ENCODE results near the gene SLC5A6. TPM values are rescaled to one million over a fixed set of nuclear protein-coding genes. Genes with fewer than 3 reads are reported as not detected.
"Not testable (repeated sequence)": the region's sequence is repeated elsewhere in the genome, so short reads cannot be mapped to it uniquely, and the experiment has no call there.

The SLC5A6 gene
- total RNA-seq, 1 donor from 2014 or later: 36.2 TPM

- DNase-seq (ENCODE audit: low read depth): no peak
Observed at GRCh38 chr2:27208486-27209050, 3.5 kb downstream of the SLC5A6 start.

- DNase-seq (ENCODE audit: low read depth): no peak
Observed at GRCh38 chr2:27206346-27206745, 5.7 kb downstream of the SLC5A6 start.

GRCh38 chr2:27205206-27205605 lies 6.9 kb downstream of the SLC5A6 start:
- no peak for DNase-seq (ENCODE audit: low read depth)

GRCh38 chr2:27204566-27204965 lies 7.5 kb downstream of the SLC5A6 start:
- no peak for DNase-seq (ENCODE audit: low read depth)

- DNase-seq (ENCODE audit: low read depth): no peak
Observed at GRCh38 chr2:27203741-27204140, 8.3 kb downstream of the SLC5A6 start.

- no peak for DNase-seq (ENCODE audit: low read depth)
Observed at GRCh38 chr2:27202854-27203253, 9.2 kb downstream of the SLC5A6 start.

- no peak for DNase-seq (ENCODE audit: low read depth)
Observed at GRCh38 chr2:27201675-27202074, 10.4 kb downstream of the SLC5A6 start.

- DNase-seq (ENCODE audit: low read depth): no peak
Observed at GRCh38 chr2:27199241-27199640, 12.8 kb downstream of the SLC5A6 start.

GRCh38 chr2:27198627-27199026 lies 13.4 kb downstream of the SLC5A6 start:
- DNase-seq (ENCODE audit: low read depth): no peak

- not testable (repeated sequence) for DNase-seq (ENCODE audit: low read depth)
Observed at GRCh38 chr2:27198068-27198467, 14.0 kb downstream of the SLC5A6 start.

- not testable (repeated sequence) for DNase-seq (ENCODE audit: low read depth)
Observed at GRCh38 chr2:27195799-27196198, 16.3 kb downstream of the SLC5A6 start.

- DNase-seq (ENCODE audit: low read depth): no peak
Observed at GRCh38 chr2:27194538-27195354, 17.3 kb downstream of the SLC5A6 start.

GRCh38 chr2:27191070-27191829 lies 20.8 kb downstream of the SLC5A6 start:
- DNase-seq (ENCODE audit: low read depth): peak; percentile 76

GRCh38 chr2:27189989-27190388 lies 22.1 kb downstream of the SLC5A6 start:
- DNase-seq (ENCODE audit: low read depth): no peak

- DNase-seq (ENCODE audit: low read depth): peak; percentile 90
Observed at GRCh38 chr2:27186613-27187345, 25.3 kb downstream of the SLC5A6 start.

GRCh38 chr2:27185331-27186026 lies 26.6 kb downstream of the SLC5A6 start:
- peak; percentile 70 for DNase-seq (ENCODE audit: low read depth)

GRCh38 chr2:27184115-27184514 lies 28.0 kb downstream of the SLC5A6 start:
- peak; percentile 68 for DNase-seq (ENCODE audit: low read depth)

- no peak for DNase-seq (ENCODE audit: low read depth)
Observed at GRCh38 chr2:27182346-27182745, 29.7 kb downstream of the SLC5A6 start.

- no peak for DNase-seq (ENCODE audit: low read depth)
Observed at GRCh38 chr2:27179344-27180000, 32.6 kb downstream of the SLC5A6 start.

GRCh38 chr2:27178469-27178868 lies 33.6 kb downstream of the SLC5A6 start:
- DNase-seq (ENCODE audit: low read depth): no peak
